ENCODE measurements around the gene EIF4E2.

GRCh38 chr2:232503809-232504323 lies 46.6 kb upstream of the EIF4E2 start:
- TF ChIP-seq POLR2A (IDR thresholded peaks at IDR 0.05) (no peak), CTCF (IDR thresholded peaks at IDR 0.05) (no peak)

All from ovary (tissue), 3 donors.